Neural cell (in vitro differentiated cells): Measurements from ENCODE around the gene MAP4K4. TPM values are rescaled to one million over a fixed set of nuclear protein-coding genes. Genes with fewer than 3 reads are reported as not detected.

ENCODE experiments used
- H2AFZ ChIP-seq: fragments of 200-600, 300-800 bp; sonication (generic), shearing (Covaris generic); 2 replicates; pipeline ENCODE4 v1.6.0; 2014; ENCODE audit warnings: low read depth, mild to moderate bottlenecking, antibody characterized with exemption, low read length, moderate library complexity
- H3F3A ChIP-seq: fragments of 200-600 bp; shearing (Covaris generic); 2 replicates; pipeline ENCODE4 v1.6.1; 2016; ENCODE audit warnings: mild to moderate bottlenecking, moderate library complexity, mixed read lengths, antibody characterized with exemption, low read length; ENCODE audit not compliant: insufficient read depth, poor library complexity, severe bottlenecking
- H3K27ac ChIP-seq: fragments of 200-600, 300-800 bp; sonication (generic), shearing (Covaris generic); 2 replicates; pipeline ENCODE4 v1.5.1; 2014; ENCODE audit warnings: mild to moderate bottlenecking, low read length, moderate library complexity
- H3K27me3 ChIP-seq: fragments of 300-800, 200-600 bp; sonication (generic), shearing (Covaris generic); 2 replicates; pipeline ENCODE4 v1.6.0; 2014; ENCODE audit warnings: mild to moderate bottlenecking, low read depth, low read length, moderate library complexity; ENCODE audit not compliant: insufficient read depth
- H3K36me3 ChIP-seq: fragments of 300-800, 200-600 bp; sonication (generic), shearing (Covaris generic); 2 replicates; pipeline ENCODE4 v1.5.1; 2014; ENCODE audit warnings: mild to moderate bottlenecking, antibody characterized with exemption, low read length, moderate library complexity; ENCODE audit not compliant: insufficient read depth
- H3K4me2 ChIP-seq: fragments of 300-800, 200-600 bp; sonication (generic), shearing (Covaris generic); 2 replicates; pipeline ENCODE4 v1.6.0; 2014; ENCODE audit warnings: mild to moderate bottlenecking, low read length
- H3K4me3 ChIP-seq: fragments of 300-800, 200-600 bp; sonication (generic), shearing (Covaris generic); 2 replicates; pipeline ENCODE4 v1.5.1; 2014; ENCODE audit warnings: mild to moderate bottlenecking, low read length, moderate library complexity
- H3K79me2 ChIP-seq: fragments of 200-600 bp; shearing (Covaris generic); replicated peaks from 2 replicates; pipeline ENCODE4 v1.6.0; 2014; ENCODE audit warnings: mild to moderate bottlenecking, low read length, moderate library complexity; ENCODE audit not compliant: insufficient read depth
- H3K9ac ChIP-seq: fragments of 300-800, 200-600 bp; sonication (generic), shearing (Covaris generic); 2 replicates; pipeline ENCODE4 v1.6.1; 2016; ENCODE audit warnings: mild to moderate bottlenecking, low read length, mixed read lengths
- H3K9me2 ChIP-seq: fragments of 200-600 bp; shearing (Covaris generic); 2 replicates; pipeline ENCODE4 v1.6.1; 2016; ENCODE audit warnings: mild to moderate bottlenecking, low read length, mixed read lengths; ENCODE audit not compliant: insufficient read depth
- H3K9me3 ChIP-seq: fragments of 200-600, 300-800 bp; sonication (generic), shearing (Covaris generic); 2 replicates; pipeline ENCODE4 v1.6.1; 2016; ENCODE audit warnings: mild to moderate bottlenecking, mixed run types, low read length, moderate library complexity, mixed read lengths
- H4K20me1 ChIP-seq: fragments of 200-600 bp; shearing (Covaris generic); 2 replicates; pipeline ENCODE4 v1.6.1; 2016; ENCODE audit warnings: mild to moderate bottlenecking, mixed run types; ENCODE audit not compliant: insufficient read depth
- CTCF ChIP-seq: fragments of 450-650 bp; IDR thresholded peaks from 2 replicates; pipeline ENCODE4 v1.5.1; 2014; ENCODE audit warnings: antibody characterized with exemption, mild to moderate bottlenecking, moderate library complexity; ENCODE audit not compliant: poor library complexity, severe bottlenecking
- EP300 ChIP-seq: fragments of 450-650 bp; conservative IDR thresholded peaks from 2 replicates; pipeline ENCODE4 v1.6.1; 2014; ENCODE audit warnings: antibody characterized with exemption, mild to moderate bottlenecking, moderate library complexity; ENCODE audit not compliant: poor library complexity, severe bottlenecking
- EZH2 ChIP-seq: fragments of 200-600, 300-800 bp; shearing (Covaris generic), sonication (generic); IDR thresholded peaks from 2 replicates; pipeline ENCODE4 v1.6.1; 2014; ENCODE audit warnings: antibody characterized with exemption, low read length, borderline replicate concordance, mild to moderate bottlenecking; ENCODE audit not compliant: insufficient read depth, poor library complexity, severe bottlenecking
- MXI1 ChIP-seq: fragments of 450-650 bp; conservative IDR thresholded peaks from 2 replicates; pipeline ENCODE4 v1.6.1; 2014; ENCODE audit warnings: antibody characterized with exemption, mild to moderate bottlenecking; ENCODE audit not compliant: poor library complexity, severe bottlenecking
- POLR2AphosphoS5 ChIP-seq: IDR thresholded peaks from 2 replicates; pipeline ENCODE4 v1.6.1; 2012
- RAD21 ChIP-seq: fragments of 450-650 bp; conservative IDR thresholded peaks from 2 replicates; pipeline ENCODE4 v1.6.1; 2014; ENCODE audit warnings: antibody characterized with exemption, mild to moderate bottlenecking, moderate library complexity
- REST ChIP-seq: IDR thresholded peaks from 2 replicates; pipeline ENCODE4 v1.6.1; 2012; ENCODE audit warnings: borderline replicate concordance
- SMC3 ChIP-seq: fragments of 450-650 bp; conservative IDR thresholded peaks from 2 replicates; pipeline ENCODE4 v1.6.1; 2014; ENCODE audit warnings: antibody characterized with exemption, mild to moderate bottlenecking, moderate library complexity; ENCODE audit not compliant: poor library complexity
- TAF1 ChIP-seq: IDR thresholded peaks from 2 replicates; pipeline ENCODE4 v1.6.1; 2012; ENCODE audit warnings: low read depth
- polyA plus RNA-seq: library from polyadenylated mRNA; depleted of rRNA; stranded (reverse); fragments of >200 nt; gene quantifications from 2 replicates; pipeline ENCODE4 v1.2.3, GENCODE V29; 2014

Gene MAP4K4
- polyA plus RNA-seq, 1 donor from 2014 or later: 125 TPM

- Histone ChIP-seq H3K4me3 (no peak overlapping the region), H3K36me3 (peaks cover 13% of the 10 kb centered on the region), H3K9me2 (no peaks in the 10 kb centered on the region), H3K9me3 (no peaks in the 10 kb centered on the region), H3K4me2 (no peak overlapping the region), H3K27me3 (no peaks in the 10 kb centered on the region), H3K79me2 (no peaks in the 10 kb centered on the region), H3K27ac (no peak overlapping the region), H3K9ac (no peak overlapping the region), H4K20me1 (no peaks in the 10 kb centered on the region), H2AFZ (no peak overlapping the region), H3F3A (no peaks in the 10 kb centered on the region)
- TF ChIP-seq TAF1 (no peak), MXI1 (no peak), POLR2AphosphoS5 (no peak), EP300 (no peak), REST (no peak), SMC3 (no peak), CTCF (no peak), EZH2 (no peak), RAD21 (no peak)
Measured at GRCh38 chr2:101887328-101887727, 189.8 kb downstream of the MAP4K4 start.

GRCh38 chr2:101889460-101890098 lies 192.1 kb downstream of the MAP4K4 start:
- no peak overlapping the region for H2AFZ ChIP-seq
- no peaks in the 10 kb centered on the region for H3F3A ChIP-seq
- no peak overlapping the region for H3K4me2 ChIP-seq
- TF ChIP-seq SMC3: no peak
- TF ChIP-seq REST: no peak
- no peak for TF ChIP-seq POLR2AphosphoS5
- TF ChIP-seq EZH2: no peak
- no peak for TF ChIP-seq EP300
- TF ChIP-seq CTCF: no peak
- TF ChIP-seq TAF1: no peak
- no peak for TF ChIP-seq MXI1
- TF ChIP-seq RAD21: no peak
- no peaks in the 10 kb centered on the region for H3K9me3 ChIP-seq
- no peaks in the 10 kb centered on the region for H3K79me2 ChIP-seq
- H4K20me1 ChIP-seq: no peaks in the 10 kb centered on the region
- no peak overlapping the region for H3K27ac ChIP-seq
- H3K27me3 ChIP-seq: no peaks in the 10 kb centered on the region
- H3K9ac ChIP-seq: no peak overlapping the region
- no peaks in the 10 kb centered on the region for H3K9me2 ChIP-seq
- H3K4me3 ChIP-seq: no peak overlapping the region
- H3K36me3 ChIP-seq: peaks cover 15% of the 10 kb centered on the region
